ENCODE measurements around the gene CCDC33. TPM values are rescaled to one million over a fixed set of nuclear protein-coding genes. Genes with fewer than 3 reads are reported as not detected.

CCDC33 gene
- total RNA-seq, 4 donors from 2014 or later = not detected

DNA sequence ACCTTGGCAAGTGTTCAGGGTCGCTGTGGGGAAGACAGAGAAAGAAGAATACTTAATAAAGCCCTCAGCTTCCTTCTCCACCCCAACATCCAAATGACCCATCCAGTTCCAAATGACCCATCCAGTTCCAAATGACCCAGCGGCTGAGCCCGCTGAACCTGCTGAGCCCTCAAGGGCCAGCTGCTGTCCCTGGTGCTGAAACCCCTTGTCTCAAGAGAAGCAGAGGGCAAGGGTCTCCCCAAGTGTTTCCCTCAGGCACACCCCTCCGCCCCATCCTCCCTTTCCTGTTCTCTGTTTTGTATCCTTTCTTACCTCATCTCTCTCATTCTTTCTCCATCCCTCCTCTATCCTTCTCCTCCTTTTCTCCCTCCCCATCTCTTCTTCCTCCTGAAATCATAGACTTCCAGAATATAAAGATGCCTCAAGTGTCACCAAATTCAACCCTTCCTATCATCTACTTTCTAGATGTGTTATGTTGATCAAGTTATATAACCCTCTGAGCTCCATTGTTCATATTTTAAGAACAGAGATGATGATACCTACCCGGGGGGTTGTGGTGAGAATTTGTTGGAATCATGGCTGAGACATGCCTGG is 29.0 kb downstream of the CCDC33 start:
- no peaks in the 10 kb centered on the region for H3K4me1 ChIP-seq
- no peak overlapping the region for H3K27ac ChIP-seq (replicated peaks in 1 of 4)
- no peak for DNase-seq (ENCODE audit: extremely low spot score)
- TF ChIP-seq EP300 (IDR thresholded peaks at IDR 0.05) (no peak), POLR2AphosphoS5 (IDR thresholded peaks at IDR 0.05) (no peak), POLR2A (IDR thresholded peaks at IDR 0.05; ENCODE audit: low read depth) (no peak)
- 32% methylated on average over 5 of the region's 5 CpGs for WGBS
- intact Hi-C loops (cut with DNase I) = no loop called here
- H3K4me3 ChIP-seq = no peak overlapping the region
- no peaks in the 10 kb centered on the region for H3K36me3 ChIP-seq
- peaks cover 0 to 79% (median 0%) of the 10 kb centered on the region in 4 donors for H3K27me3 ChIP-seq
- no peaks in the 10 kb centered on the region for H3K9me3 ChIP-seq

DNA sequence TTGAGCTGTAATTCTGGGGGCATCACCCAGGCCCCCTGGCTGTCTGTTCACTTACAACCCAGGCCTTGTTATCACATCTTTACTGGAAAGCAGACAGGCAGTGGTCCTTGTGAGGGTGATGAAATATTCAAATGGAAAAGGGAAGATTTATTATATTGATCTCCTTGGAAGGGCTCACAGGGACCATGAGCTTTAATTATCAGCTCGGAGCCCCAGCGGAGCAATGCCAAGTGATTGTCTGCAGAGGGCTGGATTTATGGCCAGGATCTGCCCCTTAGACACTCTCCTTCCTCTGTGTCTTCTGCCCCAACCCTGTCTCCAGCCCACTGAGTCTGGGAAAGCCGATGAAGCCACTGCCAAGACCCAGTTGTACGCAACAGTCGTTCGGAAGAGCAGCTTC is 31.9 kb downstream of the CCDC33 start:
- no peak overlapping the region for H3K27ac ChIP-seq (replicated peaks in 1 of 4)
- WGBS = 78% methylated on average over 6 of the region's 6 CpGs
- peaks cover 0 to 83% (median 0%) of the 10 kb centered on the region in 4 donors for H3K27me3 ChIP-seq
- no peaks in the 10 kb centered on the region for H3K4me1 ChIP-seq
- TF ChIP-seq EP300 (IDR thresholded peaks at IDR 0.05) (no peak), POLR2A (IDR thresholded peaks at IDR 0.05; ENCODE audit: low read depth) (no peak)
- no peaks in the 10 kb centered on the region for H3K36me3 ChIP-seq
- DNase-seq (ENCODE audit: extremely low spot score) = no peak
- no peak overlapping the region for H3K4me3 ChIP-seq
- no peaks in the 10 kb centered on the region for H3K9me3 ChIP-seq
- intact Hi-C loops (cut with DNase I) = no loop called here

DNA sequence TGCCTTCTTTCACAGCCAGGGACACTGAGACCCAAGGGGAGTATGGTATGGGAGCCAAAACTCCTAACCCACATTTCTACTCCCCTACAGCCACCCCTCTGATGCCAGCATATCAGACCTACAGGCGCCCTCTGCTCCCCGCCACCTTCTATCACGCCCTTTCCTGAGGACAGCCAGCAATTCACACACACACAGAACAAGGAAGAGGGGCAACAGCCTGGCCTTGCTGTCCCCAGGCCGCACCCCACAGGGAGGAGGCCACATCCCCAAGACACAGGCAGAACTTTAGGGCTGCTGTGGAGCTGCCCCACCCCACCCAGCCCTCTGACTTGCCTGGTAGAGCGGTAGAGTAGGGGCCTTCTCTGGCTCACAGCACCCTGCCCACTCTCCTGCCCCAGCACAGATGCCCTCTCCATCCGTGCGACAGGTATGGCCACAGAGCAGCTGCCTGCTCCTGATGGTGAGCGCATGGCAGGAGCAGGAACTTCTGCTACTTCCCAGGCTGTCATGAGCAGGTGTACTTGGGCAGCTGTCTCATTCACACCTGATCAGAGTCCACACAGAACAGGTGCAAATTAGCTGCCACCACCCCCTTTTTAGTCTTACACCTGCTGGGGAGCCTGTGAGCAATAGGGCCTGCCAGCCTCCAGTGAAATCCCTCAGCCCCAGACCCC is 33.4 kb downstream of the CCDC33 start:
- 92% methylated on average over 7 of the region's 8 CpGs for WGBS

DNA sequence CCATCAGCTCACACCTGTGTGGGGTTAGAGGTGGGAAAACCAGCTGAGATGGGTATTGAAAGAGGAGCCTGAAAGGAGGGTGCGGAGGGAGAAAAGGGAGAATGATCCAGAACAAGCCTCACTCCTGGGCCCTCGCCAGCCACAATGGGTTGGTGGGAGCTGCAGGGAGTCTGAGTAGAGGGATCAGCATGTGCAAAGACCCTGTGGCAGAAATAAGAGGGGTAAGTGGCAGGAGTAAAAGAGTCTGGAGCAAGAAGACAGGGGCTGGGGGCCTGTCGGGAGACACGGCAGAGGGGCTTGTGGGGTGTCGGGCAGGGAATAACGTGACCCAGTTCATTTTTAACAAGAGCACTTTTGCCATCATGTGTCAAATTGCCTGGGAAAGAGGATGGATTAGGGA is 34.0 kb downstream of the CCDC33 start:
- intact Hi-C loops (cut with DNase I) = no loop called here
- WGBS = 86% methylated on average over 6 of the region's 6 CpGs
- H3K27ac ChIP-seq (replicated peaks in 1 of 4) = no peak overlapping the region
- H3K4me3 ChIP-seq = no peak overlapping the region
- no peaks in the 10 kb centered on the region for H3K4me1 ChIP-seq
- TF ChIP-seq POLR2AphosphoS5 (IDR thresholded peaks at IDR 0.05) = no peak
- TF ChIP-seq, protein P1, sequence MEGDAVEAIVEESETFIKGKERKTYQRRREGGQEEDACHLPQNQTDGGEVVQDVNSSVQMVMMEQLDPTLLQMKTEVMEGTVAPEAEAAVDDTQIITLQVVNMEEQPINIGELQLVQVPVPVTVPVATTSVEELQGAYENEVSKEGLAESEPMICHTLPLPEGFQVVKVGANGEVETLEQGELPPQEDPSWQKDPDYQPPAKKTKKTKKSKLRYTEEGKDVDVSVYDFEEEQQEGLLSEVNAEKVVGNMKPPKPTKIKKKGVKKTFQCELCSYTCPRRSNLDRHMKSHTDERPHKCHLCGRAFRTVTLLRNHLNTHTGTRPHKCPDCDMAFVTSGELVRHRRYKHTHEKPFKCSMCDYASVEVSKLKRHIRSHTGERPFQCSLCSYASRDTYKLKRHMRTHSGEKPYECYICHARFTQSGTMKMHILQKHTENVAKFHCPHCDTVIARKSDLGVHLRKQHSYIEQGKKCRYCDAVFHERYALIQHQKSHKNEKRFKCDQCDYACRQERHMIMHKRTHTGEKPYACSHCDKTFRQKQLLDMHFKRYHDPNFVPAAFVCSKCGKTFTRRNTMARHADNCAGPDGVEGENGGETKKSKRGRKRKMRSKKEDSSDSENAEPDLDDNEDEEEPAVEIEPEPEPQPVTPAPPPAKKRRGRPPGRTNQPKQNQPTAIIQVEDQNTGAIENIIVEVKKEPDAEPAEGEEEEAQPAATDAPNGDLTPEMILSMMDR (IDR thresholded peaks at IDR 0.05) = no peak
- TF ChIP-seq POLR2A (IDR thresholded peaks at IDR 0.05; ENCODE audit: low read depth) = no peak
- no peak for TF ChIP-seq EP300 (IDR thresholded peaks at IDR 0.05)
- no peak for DNase-seq (ENCODE audit: extremely low spot score)
- H3K36me3 ChIP-seq = no peaks in the 10 kb centered on the region
- H3K9me3 ChIP-seq = no peaks in the 10 kb centered on the region
- peaks cover 0 to 74% (median 0%) of the 10 kb centered on the region in 4 donors for H3K27me3 ChIP-seq

More for the DNA sequence above, 33.4 kb downstream of the CCDC33 start:
- TF ChIP-seq POLR2AphosphoS5 (IDR thresholded peaks at IDR 0.05) (no peak), EP300 (IDR thresholded peaks at IDR 0.05) (no peak), POLR2A (IDR thresholded peaks at IDR 0.05; ENCODE audit: low read depth) (no peak)
- TF ChIP-seq, protein P1 (IDR thresholded peaks at IDR 0.05) = no peak
- no peaks in the 10 kb centered on the region for H3K36me3 ChIP-seq
- intact Hi-C loops (cut with DNase I) = no loop called here
- DNase-seq (ENCODE audit: extremely low spot score) = no peak
- no peaks in the 10 kb centered on the region for H3K9me3 ChIP-seq
- H3K4me3 ChIP-seq = no peak overlapping the region
- H3K27ac ChIP-seq (replicated peaks in 1 of 4) = no peak overlapping the region
- H3K27me3 ChIP-seq = peaks cover 0 to 77% (median 0%) of the 10 kb centered on the region in 4 donors
- H3K4me1 ChIP-seq = no peaks in the 10 kb centered on the region

DNA sequence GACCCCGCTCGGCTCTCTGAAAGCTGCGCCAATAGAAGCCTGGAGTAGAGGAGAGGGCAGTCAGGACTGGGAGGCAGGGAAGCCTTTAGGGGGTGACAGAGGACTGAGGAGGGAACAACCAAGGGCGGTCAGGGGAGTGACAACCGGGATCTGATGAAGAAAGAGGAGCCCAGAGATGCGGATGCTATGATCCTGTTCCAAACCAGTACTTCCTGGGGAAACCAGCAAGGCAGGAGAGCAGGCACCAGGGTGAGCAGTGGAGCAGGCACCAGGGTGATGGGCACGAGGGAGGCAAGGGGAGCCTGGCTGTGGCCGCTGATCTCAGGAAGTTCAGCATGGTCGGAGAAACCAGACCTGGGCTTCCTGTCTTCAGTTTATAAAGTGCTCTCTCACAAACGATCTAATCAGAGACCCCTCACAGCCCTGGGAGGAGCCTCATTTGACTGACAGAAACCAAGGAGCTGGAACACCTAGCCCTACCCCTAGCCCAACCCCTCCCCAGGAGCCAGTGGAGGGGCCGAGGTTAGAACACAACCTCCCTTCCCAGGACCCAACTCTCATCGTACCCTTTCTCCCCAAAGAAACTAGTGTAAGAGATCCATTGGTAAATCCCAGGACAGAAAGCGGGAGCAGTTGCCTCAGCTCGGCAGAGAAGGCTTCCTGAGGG is 34.9 kb downstream of the CCDC33 start:
- peaks cover 0 to 66% (median 0%) of the 10 kb centered on the region in 4 donors for H3K27me3 ChIP-seq
- no peak for DNase-seq (ENCODE audit: extremely low spot score)
- 42% methylated on average over 10 of the region's 14 CpGs for WGBS
- H3K4me3 ChIP-seq = no peak overlapping the region
- H3K27ac ChIP-seq (replicated peaks in 1 of 4) = no peak overlapping the region
- no peaks in the 10 kb centered on the region for H3K9me3 ChIP-seq
- TF ChIP-seq EP300 (IDR thresholded peaks at IDR 0.05) = no peak
- TF ChIP-seq POLR2A (IDR thresholded peaks at IDR 0.05; ENCODE audit: low read depth) = no peak
- no peak for TF ChIP-seq POLR2AphosphoS5 (IDR thresholded peaks at IDR 0.05)
- TF ChIP-seq, protein P1 (IDR thresholded peaks at IDR 0.05) = no peak
- intact Hi-C loops (cut with DNase I) = no loop called here
- no peaks in the 10 kb centered on the region for H3K36me3 ChIP-seq
- H3K4me1 ChIP-seq = no peaks in the 10 kb centered on the region
